ENCODE data around the gene FAM72B. TPM values are rescaled to one million over a fixed set of nuclear protein-coding genes. Genes with fewer than 3 reads are reported as not detected.
A peak's percentile ranks its signal among the peaks of the same experiment; 100 is the strongest.
"Not testable (repeated sequence)": the region's sequence is repeated elsewhere in the genome, so short reads cannot be mapped to it uniquely, and the experiment has no call there.

FAM72B gene
- total and polyA plus RNA-seq, 10 of the 15 experiments (the other 5 are each of a cell fraction or from before 2014, with no cell fraction given): 7.3 to 37.8 (median 17.5) TPM

DNA sequence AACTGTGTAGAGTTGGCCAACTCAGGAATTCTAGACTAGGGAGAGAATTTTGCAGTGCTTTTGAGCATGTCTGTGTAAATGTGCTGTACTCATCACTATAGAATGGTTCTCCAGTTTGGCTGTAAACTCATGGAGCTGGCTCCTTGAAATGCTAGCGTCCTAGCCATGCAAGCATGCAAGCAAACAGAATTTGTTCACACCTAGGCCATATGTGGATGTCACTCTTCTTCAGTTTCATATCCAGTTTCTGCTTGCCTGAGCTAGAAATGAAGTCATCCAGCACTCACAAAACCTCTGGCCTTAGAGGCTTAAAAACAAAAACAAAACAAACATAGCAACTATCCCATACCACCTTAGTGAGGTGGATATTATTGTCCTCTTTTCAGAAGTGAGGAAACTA, 37.6 kb upstream of the FAM72B start:
- TF ChIP-seq BHLHE40 (IDR thresholded peaks at IDR 0.05; ENCODE audit: borderline replicate concordance in 1 of 2, low read depth in 2 of 2, low read length in 1 of 2) (peak in 1 of 2 experiments; percentile 17; a peak in 1 of 4 replicates), IKZF2 (IDR thresholded peaks at IDR 0.05) (peak in 1 of 2 experiments; percentile 34; a peak in 1 of 4 replicates), BACH1 (IDR thresholded peaks at IDR 0.05; ENCODE audit: borderline replicate concordance) (0 out of 2 replicates have a peak, but pooled peaks have one; percentile 37), ATF7 (IDR thresholded peaks at IDR 0.05; ENCODE audit: low read depth) (peak; percentile 72)
- TF ChIP-seq, protein P1, sequence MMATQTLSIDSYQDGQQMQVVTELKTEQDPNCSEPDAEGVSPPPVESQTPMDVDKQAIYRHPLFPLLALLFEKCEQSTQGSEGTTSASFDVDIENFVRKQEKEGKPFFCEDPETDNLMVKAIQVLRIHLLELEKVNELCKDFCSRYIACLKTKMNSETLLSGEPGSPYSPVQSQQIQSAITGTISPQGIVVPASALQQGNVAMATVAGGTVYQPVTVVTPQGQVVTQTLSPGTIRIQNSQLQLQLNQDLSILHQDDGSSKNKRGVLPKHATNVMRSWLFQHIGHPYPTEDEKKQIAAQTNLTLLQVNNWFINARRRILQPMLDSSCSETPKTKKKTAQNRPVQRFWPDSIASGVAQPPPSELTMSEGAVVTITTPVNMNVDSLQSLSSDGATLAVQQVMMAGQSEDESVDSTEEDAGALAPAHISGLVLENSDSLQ (IDR thresholded peaks at IDR 0.05): peak; percentile 75
- POLR2A ChIA-PET; H3K4me3 ChIP-seq; H3K9me3 ChIP-seq (replicated peaks; ENCODE audit: control insufficient read depth, insufficient read depth, low read length); RAD21 ChIA-PET (ENCODE audit: unreplicated experiment); H3K9ac ChIP-seq (ENCODE audit: control insufficient read depth, insufficient read depth, low read length); H3K79me2 ChIP-seq (ENCODE audit: control insufficient read depth, insufficient read depth, low read length); H2AFZ ChIP-seq (ENCODE audit: control insufficient read depth, low read depth, low read length); H3K4me1 ChIP-seq (ENCODE audit: control insufficient read depth, insufficient read depth, low read length); H3K27ac ChIP-seq (ENCODE audit: control insufficient read depth, insufficient read depth); H4K20me1 ChIP-seq (ENCODE audit: control insufficient read depth, insufficient read depth); in situ Hi-C loops (cut with MboI); DNase-seq (ENCODE audit: low read depth, low spot score); H3K4me2 ChIP-seq (ENCODE audit: control insufficient read depth, insufficient read depth); intact Hi-C loops (cut with micrococcal nuclease; ENCODE audit: unreplicated experiment); H3K36me3 ChIP-seq (ENCODE audit: control insufficient read depth in 2 of 2, insufficient read depth in 2 of 2, low read length in 1 of 2); SMC1A ChIA-PET (ENCODE audit: uncharacterized antibody, unreplicated experiment); H3K27me3 ChIP-seq (replicated peaks in 1 of 2; ENCODE audit: control insufficient read depth in 2 of 2, insufficient read depth in 2 of 2, low read length in 1 of 2); FAIRE-seq; BruUV-seq (replicated peaks): not testable (repeated sequence)
- ATAC-seq: peak; percentile 66
- CTCF ChIA-PET: interaction anchor here (1.1 kb wide), 1 partner anchor 225 kb away, joined by 3 read pairs; no protein-coding TSS in a partner anchor
- 50% methylated on average over 1 of the region's 1 CpG for WGBS (ENCODE audit: insufficient coverage, insufficient replicate concordance, low lambda C conversion rate, missing lambda C conversion rate)

DNA sequence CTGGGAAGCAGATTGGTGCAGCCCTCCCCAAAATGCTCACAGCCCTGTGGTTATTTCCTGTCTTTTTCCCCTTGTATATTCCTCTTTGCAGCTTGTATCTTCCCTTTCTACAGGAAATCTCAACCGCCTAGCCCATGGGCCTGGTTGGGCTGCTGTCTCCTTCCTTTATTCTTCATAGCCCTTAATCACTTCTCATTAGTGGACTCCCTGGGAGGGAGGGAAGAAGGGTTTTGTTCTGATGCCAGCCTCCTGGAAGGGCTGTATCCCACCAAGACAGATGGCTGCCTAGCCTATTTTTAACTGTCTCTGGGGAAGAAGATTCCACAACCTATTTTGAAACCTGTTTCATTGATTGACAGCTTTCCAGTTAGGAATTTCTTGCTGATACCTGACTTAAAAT, 32.5 kb upstream of the FAM72B start:
- CTCF ChIA-PET; ATAC-seq; RAD21 ChIA-PET (ENCODE audit: unreplicated experiment); DNase-seq (ENCODE audit: low read depth, low spot score); POLR2A ChIA-PET; H3K79me2 ChIP-seq (ENCODE audit: control insufficient read depth, insufficient read depth, low read length); H3K9me3 ChIP-seq (replicated peaks; ENCODE audit: control insufficient read depth, insufficient read depth, low read length); H3K9ac ChIP-seq (ENCODE audit: control insufficient read depth, insufficient read depth, low read length); H3K4me2 ChIP-seq (ENCODE audit: control insufficient read depth, insufficient read depth); SMC1A ChIA-PET (ENCODE audit: uncharacterized antibody, unreplicated experiment); H2AFZ ChIP-seq (ENCODE audit: control insufficient read depth, low read depth, low read length); intact Hi-C loops (cut with micrococcal nuclease; ENCODE audit: unreplicated experiment); FAIRE-seq; H3K36me3 ChIP-seq (ENCODE audit: control insufficient read depth in 2 of 2, insufficient read depth in 2 of 2, low read length in 1 of 2); H4K20me1 ChIP-seq (ENCODE audit: control insufficient read depth, insufficient read depth); H3K4me1 ChIP-seq (ENCODE audit: control insufficient read depth, insufficient read depth, low read length); BruUV-seq (replicated peaks); in situ Hi-C loops (cut with MboI); H3K27me3 ChIP-seq (replicated peaks in 1 of 2; ENCODE audit: control insufficient read depth in 2 of 2, insufficient read depth in 2 of 2, low read length in 1 of 2); H3K4me3 ChIP-seq; H3K27ac ChIP-seq (ENCODE audit: control insufficient read depth, insufficient read depth): not testable (repeated sequence)
- WGBS (ENCODE audit: insufficient coverage, insufficient replicate concordance, low lambda C conversion rate, missing lambda C conversion rate): no CpG with 5 or more reads among the region's 1 CpG

DNA sequence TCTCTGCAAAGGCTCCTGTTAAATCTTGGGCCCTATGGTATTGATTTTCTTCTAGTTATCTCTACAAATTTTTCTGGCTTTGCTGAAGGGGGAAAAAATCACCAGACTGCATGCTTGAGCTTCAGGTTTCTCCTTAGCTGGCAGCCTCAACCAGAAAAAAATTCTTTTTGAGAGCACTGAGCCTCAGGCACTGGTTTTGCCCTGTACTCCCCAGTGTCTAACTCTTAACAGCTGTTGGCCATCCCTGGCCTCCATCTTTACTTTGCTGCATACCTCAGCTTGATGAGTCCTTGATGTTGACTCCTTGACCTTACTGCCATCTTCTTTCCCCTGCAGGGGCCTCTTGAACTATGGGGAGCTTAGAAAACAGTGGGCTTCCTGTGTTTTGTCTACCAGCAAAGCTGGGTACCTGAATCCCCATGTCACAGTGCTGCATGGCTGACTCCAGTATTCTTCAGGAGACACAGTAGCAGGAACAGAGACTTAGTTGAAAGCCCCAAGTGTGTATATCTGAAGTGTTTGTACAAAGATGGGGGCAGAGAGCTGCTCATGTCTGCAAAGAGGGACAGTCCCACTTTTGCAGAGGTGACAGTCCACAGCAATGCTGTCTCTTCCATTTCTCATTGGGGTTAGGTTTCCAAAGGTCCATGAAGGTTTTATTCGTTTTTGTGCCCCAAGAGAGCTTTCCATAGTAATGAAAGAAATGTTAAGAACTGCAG, 31.7 kb upstream of the FAM72B start:
- DNase-seq (ENCODE audit: low read depth, low spot score); POLR2A ChIA-PET; BruUV-seq (replicated peaks); FAIRE-seq; SMC1A ChIA-PET (ENCODE audit: uncharacterized antibody, unreplicated experiment); H2AFZ ChIP-seq (ENCODE audit: control insufficient read depth, low read depth, low read length); H3K79me2 ChIP-seq (ENCODE audit: control insufficient read depth, insufficient read depth, low read length); H3K36me3 ChIP-seq (ENCODE audit: control insufficient read depth in 2 of 2, insufficient read depth in 2 of 2, low read length in 1 of 2); H3K27ac ChIP-seq (ENCODE audit: control insufficient read depth, insufficient read depth); RAD21 ChIA-PET (ENCODE audit: unreplicated experiment); H3K9ac ChIP-seq (ENCODE audit: control insufficient read depth, insufficient read depth, low read length); H4K20me1 ChIP-seq (ENCODE audit: control insufficient read depth, insufficient read depth); H3K4me1 ChIP-seq (ENCODE audit: control insufficient read depth, insufficient read depth, low read length); H3K4me2 ChIP-seq (ENCODE audit: control insufficient read depth, insufficient read depth); H3K9me3 ChIP-seq (replicated peaks; ENCODE audit: control insufficient read depth, insufficient read depth, low read length); in situ Hi-C loops (cut with MboI); CTCF ChIA-PET; intact Hi-C loops (cut with micrococcal nuclease; ENCODE audit: unreplicated experiment); H3K27me3 ChIP-seq (replicated peaks in 1 of 2; ENCODE audit: control insufficient read depth in 2 of 2, insufficient read depth in 2 of 2, low read length in 1 of 2); ATAC-seq; H3K4me3 ChIP-seq: not testable (repeated sequence)
- WGBS (ENCODE audit: insufficient coverage, insufficient replicate concordance, low lambda C conversion rate, missing lambda C conversion rate): 0% methylated on average over 1 of the region's 1 CpG
